ENCODE data around the gene SYTL3. TPM values are rescaled to one million over a fixed set of nuclear protein-coding genes. Genes with fewer than 3 reads are reported as not detected.

The SYTL3 gene
- total and polyA plus RNA-seq, 2 experiments from 2014 or later, result 0.07 TPM; not detected in 1

GRCh38 chr6:158781692-158782373 is 132.0 kb downstream of the SYTL3 start (continued):
- TF ChIP-seq ZNF462 (CRISPR knock-in tag; IDR thresholded peaks at IDR 0.05), result no peak
- no peak for TF ChIP-seq CTCF (conservative IDR thresholded peaks at IDR 0.05; ENCODE audit: low read depth in 2 of 2)
- no peak for TF ChIP-seq ETS1 (IDR thresholded peaks at IDR 0.05)
- TF ChIP-seq STAT1 (IDR thresholded peaks at IDR 0.05; ENCODE audit: unreplicated experiment), result no peak
- no peak for TF ChIP-seq ZNF331 (CRISPR knock-in tag; IDR thresholded peaks at IDR 0.05; ENCODE audit: low read depth)
- no peak for TF ChIP-seq POLR2AphosphoS5 (IDR thresholded peaks at IDR 0.05; ENCODE audit: low read depth)
- no peak for TF ChIP-seq NANOG (IDR thresholded peaks at IDR 0.05; ENCODE audit: borderline replicate concordance)
- no peak for TF ChIP-seq JUNB (IDR thresholded peaks at IDR 0.05; ENCODE audit: unreplicated experiment)
